Kidney tubule cell (primary cell): ENCODE results near the gene SH3BGRL3.

Experiments used
- DNase-seq: peaks from one replicate; pipeline ENCODE4 v3.0.0-alpha.2; 2018; ENCODE audit warnings: low spot score

Gene SH3BGRL3

GRCh38 chr1:26277719-26278118 lies 2.2 kb upstream of the SH3BGRL3 start:
- no peak for DNase-seq

- no peak for DNase-seq
Measured at GRCh38 chr1:26278303-26278702, 1.6 kb upstream of the SH3BGRL3 start.

GRCh38 chr1:26278724-26279455 lies 996 bp upstream of the SH3BGRL3 start:
- peak; percentile 86 for DNase-seq

- peak; percentile 59 for DNase-seq
Measured at GRCh38 chr1:26280333-26281042, 602 bp downstream of the SH3BGRL3 start.

GRCh38 chr1:26281091-26281958 lies 1.4 kb downstream of the SH3BGRL3 start:
- no peak for DNase-seq

GRCh38 chr1:26281971-26282370 lies 2.1 kb downstream of the SH3BGRL3 start:
- no peak for DNase-seq

- DNase-seq = no peak
Measured at GRCh38 chr1:26282401-26282918, 2.6 kb downstream of the SH3BGRL3 start.

- DNase-seq = no peak
Measured at GRCh38 chr1:26283279-26283853, 3.5 kb downstream of the SH3BGRL3 start.

GRCh38 chr1:26283871-26284596 lies 4.1 kb downstream of the SH3BGRL3 start:
- no peak for DNase-seq

GRCh38 chr1:26284597-26285347 lies 4.9 kb downstream of the SH3BGRL3 start:
- peak; percentile 83 for DNase-seq

GRCh38 chr1:26285366-26286063 lies 5.6 kb downstream of the SH3BGRL3 start:
- DNase-seq = no peak

- no peak for DNase-seq
Measured at GRCh38 chr1:26286064-26286416, 6.2 kb downstream of the SH3BGRL3 start.

GRCh38 chr1:26287033-26287711 lies 7.3 kb downstream of the SH3BGRL3 start:
- DNase-seq = peak; percentile 74

GRCh38 chr1:26287811-26288210 lies 7.9 kb downstream of the SH3BGRL3 start:
- no peak for DNase-seq

- peak; percentile 63 for DNase-seq
Measured at GRCh38 chr1:26288311-26288941, 8.5 kb downstream of the SH3BGRL3 start.

- DNase-seq = peak; percentile 63
Measured at GRCh38 chr1:26289158-26290059, 9.5 kb downstream of the SH3BGRL3 start.

GRCh38 chr1:26290122-26290881 lies 10.4 kb downstream of the SH3BGRL3 start:
- DNase-seq = no peak
